Heart right ventricle (tissue), 16 donors: ENCODE measurements around the gene GMEB2. TPM values are rescaled to one million over a fixed set of nuclear protein-coding genes. Genes with fewer than 3 reads are reported as not detected.

Experiments
- ATAC-seq, 8 donors: fragments of 200-7000 bp; cut with Tn5 transposase; one replicate each; pipeline ENCODE4 v1.9.1; 2020; ENCODE audit warnings: mild to moderate bottlenecking in 8 of 8, moderate library complexity in 8 of 8, moderate number of reproducible peaks in 1 of 8
- DNase-seq, 2 donors: peaks; one replicate each; pipeline ENCODE4 v3.0.0-alpha.2; 2020
- H3K27ac ChIP-seq, 10 donors: fragments of 200-600 bp; sonication (generic) in 2 of 10; one replicate each; pipeline versions ENCODE4 v1.5.0 to v1.8.0; 2020 to 2022; ENCODE audit warnings: mild to moderate bottlenecking in 3 of 10
- H3K27me3 ChIP-seq, 7 donors: fragments of 200-600 bp; one replicate each; pipeline ENCODE4 v1.8.0; 2021 to 2022; ENCODE audit warnings: mild to moderate bottlenecking in 2 of 7
- H3K36me3 ChIP-seq, 9 donors: fragments of 200-600 bp; sonication (generic) in 1 of 9; one replicate each; pipeline versions ENCODE4 v1.5.0 to v1.8.0; 2020 to 2022; ENCODE audit warnings: mild to moderate bottlenecking in 2 of 9
- H3K4me1 ChIP-seq, 9 donors: fragments of 200-600 bp; sonication (generic) in 1 of 9; one replicate each; pipeline versions ENCODE4 v1.5.0 to v1.8.0; 2020 to 2022; ENCODE audit warnings: mild to moderate bottlenecking in 4 of 9
- H3K4me3 ChIP-seq, 10 donors: fragments of 200-600 bp; sonication (generic) in 2 of 10; one replicate each; pipeline versions ENCODE4 v1.5.0 to v1.8.0; 2020 to 2022; ENCODE audit warnings: mild to moderate bottlenecking in 7 of 10, moderate library complexity in 2 of 10
- H3K9me3 ChIP-seq, 11 donors: fragments of 200-600 bp in 10 of 11; sonication (generic) in 2 of 11; one replicate each; pipeline versions ENCODE4 v1.5.0 to v1.8.0; 2013 to 2022; ENCODE audit warnings: mild to moderate bottlenecking in 2 of 11, control low read depth in 1 of 11, moderate library complexity in 1 of 11
- WGBS, 2 donors: extraction: QIAGEN DNeasy Blood & Tissue Kit; methylation state at CpG; one replicate each; pipeline ENCODE4 v1.1.7; 2013; ENCODE audit warnings: inconsistent platforms in 1 of 2; 5-methylcytosine and 5-hydroxymethylcytosine counted together
- intact Hi-C, 10 donors: fragments of 100-400 bp; cut with DNase I; formaldehyde crosslinking; loops; one replicate each; pipeline versions ENCODE4 v1.11.1 to v1.14.2; 2022
- polyA plus RNA-seq, 2 donors: library from polyadenylated mRNA; stranded (reverse); fragments of 200-250 nt; gene quantifications; one replicate each; pipeline ENCODE4 v1.2.3, GENCODE V29; 2013
- total RNA-seq, 10 donors: library from RNA; stranded (reverse); fragmentation: NEBNext Ultra II Directional in 3 of 10; extraction: Animal tissue kit (Norgen Biotek cat#: 25700) in 3 of 10; gene quantifications; one replicate each; pipeline versions ENCODE4 v1.2.1 to v1.2.4, GENCODE V29; 2021 to 2023
- TF ChIP-seq, protein P1 (sequence below), 9 donors: fragments of 200-600 bp; sonication (generic) in 2 of 9; IDR thresholded peaks; one replicate each; pipeline versions ENCODE4 v1.5.0 to v1.8.0; 2021 to 2022; ENCODE audit warnings: antibody characterized with exemption in 9 of 9, mild to moderate bottlenecking in 5 of 9, moderate library complexity in 1 of 9
- donor health status: Arrhythmogenic right ventricular cardiomyopathy.
- donor health status: ischemic (EF 13 %, LVEDD 7.1; RV severe dilation, severe dysfunction).
- donor health status: healthy with polysubstance abuse.
- donor health status: DM: no; HTN: yes; CAD: no.
- donor health status: DM: no; HTN: no; CAD: no.
- donor health status: ischemic (EF 25% LVEDD 6.9; RV normal size, moderate dysfunction).
- donor health status: ischemic (EF 25% LVEDD 5.7; RV mildly dilated, moderate dysfunction).
- donor health status: healthy.
- donor health status: DM: yes; HTN: yes; CAD: no.
- donor health status: Ischemic cardiomyopathy.
- donor health status: ischemic (EF 35%, LVEDD 5.7; RV mildly dilated, moderate dysfunction).
- donor health status: nonischemic (EF 11% LVEDD 7.7; RV severe dilation, severe dysfunction).
- donor health status: DM: yes; HTN: yes; CAD: no.
- donor health status: PGD.
- donor health status: ischemic (EF 29% LVEDD 5.4; RV normal size, mild dysfunction).
- donor health status: nonischemic (EF 23%, LVEDD 6.1; RV moderate dilation, normal function).

GMEB2 gene
- total and polyA plus RNA-seq, 12 donors = 4.9 to 8.2 (median 5.9) TPM

GRCh38 chr20:63640086-63640485 is 13.2 kb upstream of the GMEB2 start:
- intact Hi-C loops = no loop called here
- ATAC-seq (peak in 3 of 8 donors; percentile 12 to 18 (median 15)), DNase-seq (no peak)
- Histone ChIP-seq H3K27me3 (no peaks in the 10 kb centered on the region), H3K27ac (peak overlapping the region; percentile 67 to 91 (median 84)), H3K4me3 (peak overlapping the region in 9 of 10 donors; percentile 18 to 73 (median 33)), H3K36me3 (no peaks in the 10 kb centered on the region), H3K9me3 (no peaks in the 10 kb centered on the region), H3K4me1 (peaks cover 4 to 51% (median 14%) of the 10 kb centered on the region in 9 donors)
- TF ChIP-seq, protein P1, sequence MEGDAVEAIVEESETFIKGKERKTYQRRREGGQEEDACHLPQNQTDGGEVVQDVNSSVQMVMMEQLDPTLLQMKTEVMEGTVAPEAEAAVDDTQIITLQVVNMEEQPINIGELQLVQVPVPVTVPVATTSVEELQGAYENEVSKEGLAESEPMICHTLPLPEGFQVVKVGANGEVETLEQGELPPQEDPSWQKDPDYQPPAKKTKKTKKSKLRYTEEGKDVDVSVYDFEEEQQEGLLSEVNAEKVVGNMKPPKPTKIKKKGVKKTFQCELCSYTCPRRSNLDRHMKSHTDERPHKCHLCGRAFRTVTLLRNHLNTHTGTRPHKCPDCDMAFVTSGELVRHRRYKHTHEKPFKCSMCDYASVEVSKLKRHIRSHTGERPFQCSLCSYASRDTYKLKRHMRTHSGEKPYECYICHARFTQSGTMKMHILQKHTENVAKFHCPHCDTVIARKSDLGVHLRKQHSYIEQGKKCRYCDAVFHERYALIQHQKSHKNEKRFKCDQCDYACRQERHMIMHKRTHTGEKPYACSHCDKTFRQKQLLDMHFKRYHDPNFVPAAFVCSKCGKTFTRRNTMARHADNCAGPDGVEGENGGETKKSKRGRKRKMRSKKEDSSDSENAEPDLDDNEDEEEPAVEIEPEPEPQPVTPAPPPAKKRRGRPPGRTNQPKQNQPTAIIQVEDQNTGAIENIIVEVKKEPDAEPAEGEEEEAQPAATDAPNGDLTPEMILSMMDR (IDR thresholded peaks at IDR 0.05) = no peak
- WGBS, 2 donors = 65 to 76% methylated on average over 7 to 8 of the region's 8 CpGs

GRCh38 chr20:63639093-63639975 is 12.4 kb upstream of the GMEB2 start:
- peak overlapping the region in 8 of 10 donors; percentile 18 to 73 (median 47) for H3K4me3 ChIP-seq
- H3K27me3 ChIP-seq = no peaks in the 10 kb centered on the region
- TF ChIP-seq, protein P1 (IDR thresholded peaks at IDR 0.05) = no peak
- peak; percentile 25 to 78 (median 51) for ATAC-seq
- peaks cover 4 to 58% (median 14%) of the 10 kb centered on the region in 9 donors for H3K4me1 ChIP-seq
- no peaks in the 10 kb centered on the region for H3K36me3 ChIP-seq
- intact Hi-C loops = loop anchor here in 1 of 10 donors (10.0 kb wide), 1 partner anchor 415 kb away; no protein-coding TSS in a partner anchor
- peak overlapping the region; percentile 67 to 91 (median 84) for H3K27ac ChIP-seq
- H3K9me3 ChIP-seq = no peaks in the 10 kb centered on the region
- WGBS, 2 donors = 56 to 60% methylated on average over 15 of the region's 15 CpGs
- DNase-seq = peak; percentile 51 to 69

- ATAC-seq (no peak), DNase-seq (no peak)
- Histone ChIP-seq H3K4me1 (peaks cover 0 to 64% (median 14%) of the 10 kb centered on the region in 9 donors), H3K27me3 (no peaks in the 10 kb centered on the region), H3K36me3 (no peaks in the 10 kb centered on the region), H3K27ac (peak overlapping the region in 2 of 10 donors; percentile 22 to 87), H3K4me3 (no peak overlapping the region), H3K9me3 (no peaks in the 10 kb centered on the region)
- TF ChIP-seq, protein P1 (IDR thresholded peaks at IDR 0.05) = no peak
- intact Hi-C loops = loop anchor here in 1 of 10 donors (10.0 kb wide), 1 partner anchor 418 kb away; no protein-coding TSS in a partner anchor
- 74 to 77% methylated on average over 19 of the region's 19 CpGs for WGBS, 2 donors
Observed at GRCh38 chr20:63636752-63637628, 10.1 kb upstream of the GMEB2 start.
